ENCODE data around the gene MYEOV.

The MYEOV gene

GRCh38 chr11:69286374-69287371 lies 7.3 kb upstream of the MYEOV start:
- DNase-seq (ENCODE audit: low read depth in 2 of 2): no peak

- no peak for DNase-seq (ENCODE audit: low read depth in 2 of 2)
Observed at GRCh38 chr11:69287968-69288882, 5.7 kb upstream of the MYEOV start.

- no peak for DNase-seq (ENCODE audit: low read depth in 2 of 2)
Observed at GRCh38 chr11:69288883-69289242, 5.1 kb upstream of the MYEOV start.

GRCh38 chr11:69290806-69291205 lies 3.1 kb upstream of the MYEOV start:
- DNase-seq (ENCODE audit: low read depth in 2 of 2): no peak

- DNase-seq (ENCODE audit: low read depth in 2 of 2): no peak
Observed at GRCh38 chr11:69291459-69292110, 2.4 kb upstream of the MYEOV start.

- peak; percentile 12 to 30 for DNase-seq (ENCODE audit: low read depth in 2 of 2)
Observed at GRCh38 chr11:69292221-69292648, 1.7 kb upstream of the MYEOV start.

- DNase-seq (ENCODE audit: low read depth in 2 of 2): no peak
Observed at GRCh38 chr11:69293087-69293486, 868 bp upstream of the MYEOV start.

GRCh38 chr11:69294571-69295078 lies 670 bp downstream of the MYEOV start:
- no peak for DNase-seq (ENCODE audit: low read depth in 2 of 2)

- DNase-seq (ENCODE audit: low read depth in 2 of 2): no peak
Observed at GRCh38 chr11:69295079-69295994, 1.4 kb downstream of the MYEOV start.

GRCh38 chr11:69295995-69296889 lies 2.3 kb downstream of the MYEOV start:
- no peak for DNase-seq (ENCODE audit: low read depth in 2 of 2)

GRCh38 chr11:69296890-69297786 lies 3.2 kb downstream of the MYEOV start:
- DNase-seq (ENCODE audit: low read depth in 2 of 2): peak; percentile 55 to 80

- DNase-seq (ENCODE audit: low read depth in 2 of 2): peak in 1 of 2 donors; percentile 31
Observed at GRCh38 chr11:69297787-69298266, 3.9 kb downstream of the MYEOV start.

GRCh38 chr11:69298267-69299022 lies 4.5 kb downstream of the MYEOV start:
- peak in 1 of 2 donors; percentile 23 for DNase-seq (ENCODE audit: low read depth in 2 of 2)

- no peak for DNase-seq (ENCODE audit: low read depth in 2 of 2)
Observed at GRCh38 chr11:69299023-69299461, 5.1 kb downstream of the MYEOV start.

- no peak for DNase-seq (ENCODE audit: low read depth in 2 of 2)
Observed at GRCh38 chr11:69299572-69299971, 5.6 kb downstream of the MYEOV start.

- DNase-seq (ENCODE audit: low read depth in 2 of 2): no peak
Observed at GRCh38 chr11:69300120-69301060, 6.4 kb downstream of the MYEOV start.

All from stimulated activated CD8-positive, alpha-beta memory T cell treated with anti-CD3 and anti-CD28 coated beads, Interleukin-7, amount 100 ng/mL, for 4 hours (primary cell).